Sigmoid colon (tissue), 4 donors: ENCODE data around the gene FAM240A.

Experiments used
- POLR2A ChIP-seq, 2 donors: fragments of 450-650 bp; IDR thresholded peaks; one replicate each; pipeline ENCODE4 v1.6.1; 2016; ENCODE audit warnings: antibody characterized with exemption in 2 of 2, mild to moderate bottlenecking in 2 of 2, moderate library complexity in 2 of 2
- POLR2AphosphoS5 ChIP-seq, 4 donors: sonication (generic); formaldehyde crosslinking; IDR thresholded peaks; one replicate each; pipeline ENCODE4 v1.6.1; 2017; ENCODE audit warnings: antibody characterized with exemption in 4 of 4
- TF ChIP-seq, protein P1 (sequence below), 4 experiments: fragments of 450-650 bp in 3 of 4; fragments of 200-600 bp in 1 of 4; IDR thresholded peaks; one replicate each; pipeline ENCODE4 v1.5.1; 2016 to 2019; ENCODE audit warnings: antibody characterized with exemption in 4 of 4, mild to moderate bottlenecking in 3 of 4, moderate library complexity in 2 of 4

DNA sequence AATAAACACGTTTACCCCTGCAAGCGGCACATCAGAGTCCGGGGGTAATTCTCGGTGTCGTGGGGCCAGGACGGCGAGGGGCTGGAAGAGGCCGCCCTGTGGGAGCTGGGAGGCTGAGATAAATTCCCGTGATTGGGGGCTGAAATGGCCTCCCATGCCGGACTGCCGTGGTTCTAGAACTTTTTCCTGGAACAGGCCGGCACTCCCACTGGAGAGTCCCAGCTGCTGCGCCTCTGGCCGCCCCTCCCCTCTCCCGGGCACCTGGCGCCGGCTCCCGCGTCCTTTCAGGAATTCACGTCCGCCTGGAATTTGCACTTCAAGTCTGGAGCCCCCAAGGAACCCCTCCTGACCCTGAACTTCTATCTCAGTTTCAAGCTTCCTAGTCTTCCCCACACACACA is 35.4 kb upstream of the FAM240A start:
- TF ChIP-seq, protein P1, sequence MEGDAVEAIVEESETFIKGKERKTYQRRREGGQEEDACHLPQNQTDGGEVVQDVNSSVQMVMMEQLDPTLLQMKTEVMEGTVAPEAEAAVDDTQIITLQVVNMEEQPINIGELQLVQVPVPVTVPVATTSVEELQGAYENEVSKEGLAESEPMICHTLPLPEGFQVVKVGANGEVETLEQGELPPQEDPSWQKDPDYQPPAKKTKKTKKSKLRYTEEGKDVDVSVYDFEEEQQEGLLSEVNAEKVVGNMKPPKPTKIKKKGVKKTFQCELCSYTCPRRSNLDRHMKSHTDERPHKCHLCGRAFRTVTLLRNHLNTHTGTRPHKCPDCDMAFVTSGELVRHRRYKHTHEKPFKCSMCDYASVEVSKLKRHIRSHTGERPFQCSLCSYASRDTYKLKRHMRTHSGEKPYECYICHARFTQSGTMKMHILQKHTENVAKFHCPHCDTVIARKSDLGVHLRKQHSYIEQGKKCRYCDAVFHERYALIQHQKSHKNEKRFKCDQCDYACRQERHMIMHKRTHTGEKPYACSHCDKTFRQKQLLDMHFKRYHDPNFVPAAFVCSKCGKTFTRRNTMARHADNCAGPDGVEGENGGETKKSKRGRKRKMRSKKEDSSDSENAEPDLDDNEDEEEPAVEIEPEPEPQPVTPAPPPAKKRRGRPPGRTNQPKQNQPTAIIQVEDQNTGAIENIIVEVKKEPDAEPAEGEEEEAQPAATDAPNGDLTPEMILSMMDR (IDR thresholded peaks at IDR 0.05): no peak
- TF ChIP-seq POLR2AphosphoS5 (IDR thresholded peaks at IDR 0.05) (no peak), POLR2A (IDR thresholded peaks at IDR 0.05) (no peak)
